HG03575 (cell line): ENCODE measurements around the gene SCYGR2.

ENCODE experiments used
- ATAC-seq: cut with Tn5 transposase; IDR thresholded peaks from one replicate; pipeline ENCODE4 v1.9.1; 2021; ENCODE audit not compliant: unreplicated experiment, insufficient number of reproducible peaks, low FRiP score; ENCODE audit errors: extremely low read depth

SCYGR2 gene

GRCh38 chr2:227608561-227609338 is 10.1 kb downstream of the SCYGR2 start:
- ATAC-seq = no peak

DNA sequence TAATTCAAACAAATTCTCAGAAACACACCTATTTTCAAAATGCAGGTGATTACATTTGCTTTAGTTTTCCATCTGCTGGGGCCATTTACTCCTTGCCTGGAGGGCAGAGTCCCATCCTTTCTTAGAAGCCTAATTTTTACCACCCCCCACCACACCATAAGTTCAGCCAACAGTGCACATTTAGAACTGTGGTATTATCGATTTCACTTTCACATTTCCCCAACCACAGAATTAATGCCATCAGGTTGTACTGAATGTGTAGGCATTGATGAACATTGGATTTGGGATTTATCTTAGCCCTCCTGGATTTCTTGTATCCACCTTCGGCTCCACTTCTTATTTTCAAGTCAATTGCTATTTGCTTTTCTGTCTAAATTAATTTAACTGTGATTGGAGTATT is 11.4 kb downstream of the SCYGR2 start:
- no peak for ATAC-seq

- ATAC-seq = no peak
Measured at GRCh38 chr2:227612546-227613271, 14.0 kb downstream of the SCYGR2 start.

DNA sequence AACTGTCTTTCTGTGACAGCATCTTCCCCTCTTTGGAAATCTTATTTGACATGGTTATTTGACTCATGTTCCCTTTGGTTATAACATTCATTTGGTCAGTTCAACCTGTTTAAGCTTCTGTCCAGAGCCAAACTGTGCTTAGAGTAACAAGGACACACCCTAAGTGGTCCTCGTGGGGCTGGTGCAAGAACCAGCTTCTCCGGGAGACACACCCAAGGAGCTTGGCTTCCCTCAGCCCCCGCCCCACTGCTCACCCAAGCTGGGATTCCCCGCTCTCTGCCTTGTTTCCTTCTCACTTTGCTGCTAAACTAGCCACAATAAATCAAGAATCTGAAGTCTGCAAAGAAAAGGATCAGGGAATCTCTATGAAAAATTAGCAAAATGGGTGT is 14.6 kb downstream of the SCYGR2 start:
- ATAC-seq = no peak

DNA sequence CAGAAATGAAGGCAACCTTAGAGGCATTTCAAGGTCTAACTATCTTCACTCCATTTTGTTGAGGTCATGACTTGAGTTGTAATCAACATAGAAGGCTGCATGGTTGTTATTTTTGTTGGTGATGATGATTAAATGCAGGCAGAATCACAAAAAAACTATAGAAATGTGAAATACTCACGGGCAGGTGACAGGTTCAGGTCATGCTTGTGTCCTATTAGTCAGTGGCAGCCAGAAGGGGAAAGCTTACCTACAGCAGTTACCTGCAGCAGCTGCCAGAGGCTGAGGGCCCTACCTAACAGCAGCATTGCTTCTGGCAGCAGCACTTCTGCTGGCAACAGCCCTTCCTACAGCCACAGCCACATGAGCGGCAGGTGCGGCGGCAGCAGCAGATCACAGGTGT is 15.6 kb downstream of the SCYGR2 start:
- ATAC-seq = no peak

DNA sequence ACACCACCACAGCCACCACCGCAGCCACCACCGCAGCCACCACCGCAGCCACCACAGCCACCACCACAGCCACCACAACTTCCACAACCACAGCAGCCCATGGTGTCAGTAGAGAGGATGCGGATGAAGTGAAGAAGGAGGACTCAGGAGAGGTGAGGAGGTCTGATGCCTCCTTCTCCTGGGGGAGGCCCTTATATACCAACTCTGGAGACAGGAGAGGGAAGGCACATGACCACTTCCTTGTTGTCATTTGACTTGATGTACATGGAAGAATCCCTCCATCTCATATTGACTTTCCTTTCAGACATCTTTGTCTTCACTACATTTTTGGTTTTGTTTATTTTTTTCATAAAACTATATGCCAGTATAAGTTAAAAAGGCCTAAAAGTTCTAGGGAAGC is 16.0 kb downstream of the SCYGR2 start, which contains the start of gene SCYGR3:
TSS of gene SCYGR3 (minus strand) at position 101 of the 400 bp plus-strand sequence. CDS start at position 101, 0 bp downstream.
- ATAC-seq = no peak

DNA sequence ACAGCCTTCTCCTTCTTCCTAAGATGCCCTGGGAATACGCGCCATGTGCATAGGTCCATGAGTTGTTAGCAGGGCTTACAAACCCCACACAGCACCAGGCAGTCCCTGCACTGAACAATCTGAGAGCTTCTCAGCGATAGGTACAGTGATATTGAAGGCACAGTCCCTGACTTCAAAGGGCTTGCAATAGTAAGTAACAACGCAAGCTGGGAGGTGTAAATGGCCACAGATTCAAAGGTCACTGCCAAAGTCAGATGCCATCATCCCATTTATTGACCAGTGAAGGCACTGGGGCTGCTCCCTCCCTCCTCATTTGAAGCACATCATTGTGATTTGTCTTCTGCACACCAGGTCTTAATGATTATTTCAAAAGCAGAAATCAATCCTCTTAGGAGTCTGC is 16.5 kb downstream of the SCYGR2 start:
- ATAC-seq = no peak

DNA sequence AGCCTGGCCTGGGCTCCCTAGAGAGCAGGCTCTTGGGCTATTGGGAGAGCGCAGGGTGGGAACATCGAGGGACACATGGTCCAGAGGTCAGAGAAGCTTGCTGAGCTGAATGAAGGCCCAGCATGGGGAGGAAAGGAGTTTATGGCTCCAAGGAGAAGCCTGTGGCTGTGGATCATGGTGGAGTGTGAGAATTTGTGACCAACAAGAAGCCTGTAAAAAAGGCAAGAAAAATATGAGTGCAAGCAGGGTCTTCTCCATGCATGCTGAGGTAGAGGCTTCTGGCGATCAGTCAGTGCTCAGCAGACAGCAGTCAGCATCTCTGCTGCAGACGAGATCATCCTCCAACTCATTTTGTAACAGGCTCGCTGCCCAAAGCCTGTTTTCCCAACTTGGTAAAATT is 17.2 kb downstream of the SCYGR2 start:
- no peak for ATAC-seq

- ATAC-seq = no peak
Measured at GRCh38 chr2:227616631-227617030, 17.9 kb downstream of the SCYGR2 start.

GRCh38 chr2:227617316-227618230 is 18.9 kb downstream of the SCYGR2 start, which contains the start of gene SCYGR4:
Gene SCYGR4, plus strand, starts transcription at chr2:227617498. Its CDS starts 0 bp downstream, at chr2:227617498.
- ATAC-seq = no peak

GRCh38 chr2:227623226-227623625 is 24.5 kb downstream of the SCYGR2 start:
- ATAC-seq = no peak

DNA sequence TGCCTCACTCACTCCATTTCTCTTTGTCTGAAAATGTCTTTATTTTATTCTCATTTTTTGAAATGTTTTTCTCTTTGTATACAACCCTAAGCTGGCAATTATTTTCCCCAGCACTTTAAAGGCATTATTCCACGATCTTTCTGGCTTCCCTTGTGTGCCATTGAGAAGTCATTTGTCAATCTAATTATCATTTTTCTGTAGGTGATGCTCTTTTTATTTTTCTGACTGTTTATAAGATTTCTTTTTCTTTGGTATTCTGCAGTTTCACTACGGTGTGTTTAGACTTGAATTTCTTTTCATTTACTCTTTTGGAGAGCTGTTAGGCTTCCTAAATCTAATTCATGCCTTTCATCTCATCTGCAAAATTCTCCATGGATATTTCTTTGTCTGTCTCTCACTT is 26.7 kb downstream of the SCYGR2 start:
- ATAC-seq = no peak

- no peak for ATAC-seq
Measured at GRCh38 chr2:227626580-227627151, 28.0 kb downstream of the SCYGR2 start.

DNA sequence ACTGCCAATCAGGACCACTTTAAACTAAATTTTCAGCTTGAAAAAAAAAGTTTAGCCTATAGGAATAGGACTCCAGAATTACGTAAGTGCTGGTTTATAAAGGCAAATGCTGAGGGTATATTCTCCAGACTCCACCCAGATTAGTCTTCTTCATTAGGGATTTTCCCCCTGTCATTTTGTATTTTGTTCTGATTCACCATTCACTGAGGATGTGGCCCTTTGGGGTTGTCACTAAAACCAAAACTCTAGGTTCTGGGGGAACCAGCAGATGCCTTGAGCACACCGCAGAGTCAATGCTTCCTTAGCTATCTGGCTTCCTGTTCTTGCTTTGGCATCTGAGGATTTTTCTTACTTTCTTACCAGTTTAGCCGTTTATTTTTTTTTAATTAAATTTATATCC is 29.1 kb downstream of the SCYGR2 start:
- ATAC-seq = peak; percentile 86

GRCh38 chr2:227629435-227629834 is 30.7 kb downstream of the SCYGR2 start:
- ATAC-seq = no peak

GRCh38 chr2:227630322-227630721 is 31.6 kb downstream of the SCYGR2 start:
- ATAC-seq = no peak

DNA sequence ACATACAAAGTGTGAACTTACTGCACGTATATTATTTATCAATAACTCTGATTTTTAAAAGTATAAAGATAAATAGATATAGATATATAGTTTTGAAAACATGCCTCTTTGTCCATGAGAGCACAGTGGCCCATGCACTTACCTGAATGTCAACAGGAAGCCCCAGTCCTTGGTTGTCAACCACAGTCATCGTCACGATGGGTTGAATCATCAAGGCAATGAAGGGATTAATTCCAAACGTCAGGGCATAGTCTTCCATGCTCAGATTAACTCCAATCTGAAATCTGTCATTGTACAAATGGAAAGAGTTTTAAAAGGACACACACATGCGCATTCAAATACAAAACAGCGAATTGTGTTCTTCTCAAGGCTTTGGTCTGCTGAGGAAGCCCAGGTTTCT is 34.1 kb downstream of the SCYGR2 start:
- no peak for ATAC-seq

GRCh38 chr2:227634201-227634600 is 35.5 kb downstream of the SCYGR2 start:
- no peak for ATAC-seq

- ATAC-seq = no peak
Measured at GRCh38 chr2:227642656-227643055, 44.0 kb downstream of the SCYGR2 start.
